Trophoblast cell (in vitro differentiated cells and primary cell): Measurements from ENCODE around the gene ZNF765.
"Not testable (repeated sequence)": the region's sequence is repeated elsewhere in the genome, so short reads cannot be mapped to it uniquely, and the experiment has no call there.

Experiments
- DNase-seq, 2 donors: peaks; one replicate each; pipeline ENCODE4 v3.0.0-alpha.2; 2016
- H2AFZ ChIP-seq: 2 replicates; pipeline ENCODE4 v1.6.1; 2013; ENCODE audit warnings: low read length, moderate library complexity, mild to moderate bottlenecking; ENCODE audit not compliant: insufficient read depth, poor library complexity
- H2AK5ac ChIP-seq: 2 replicates; pipeline ENCODE4 v1.6.1; 2013; ENCODE audit warnings: mild to moderate bottlenecking, low read length
- H2BK120ac ChIP-seq: 2 replicates; pipeline ENCODE4 v1.6.1; 2013; ENCODE audit warnings: low read length, mild to moderate bottlenecking, moderate library complexity; ENCODE audit not compliant: insufficient read depth, poor library complexity
- H2BK12ac ChIP-seq: 2 replicates; pipeline ENCODE4 v1.6.1; 2013; ENCODE audit warnings: mild to moderate bottlenecking, low read length, moderate library complexity
- H2BK5ac ChIP-seq: 2 replicates; pipeline ENCODE4 v1.6.1; 2013; ENCODE audit warnings: low read length, low read depth, moderate library complexity, mild to moderate bottlenecking; ENCODE audit not compliant: poor library complexity
- H3K14ac ChIP-seq: 2 replicates; pipeline ENCODE4 v1.6.1; 2013; ENCODE audit warnings: mild to moderate bottlenecking, low read length
- H3K18ac ChIP-seq: 2 replicates; pipeline ENCODE4 v1.6.1; 2013; ENCODE audit warnings: mild to moderate bottlenecking, low read length
- H3K23ac ChIP-seq: 2 replicates; pipeline ENCODE4 v1.6.1; 2013; ENCODE audit warnings: low read length
- H3K27ac ChIP-seq: 2 replicates; pipeline ENCODE4 v1.5.1; 2013; ENCODE audit warnings: low read depth, mild to moderate bottlenecking, inconsistent platforms, low read length, moderate library complexity
- H3K27me3 ChIP-seq: 2 replicates; pipeline ENCODE4 v1.6.1; 2013; ENCODE audit warnings: inconsistent platforms, mild to moderate bottlenecking, low read length, moderate library complexity; ENCODE audit not compliant: insufficient read depth
- H3K36me3 ChIP-seq, 2 experiments: 1 replicate in 1 of 2; 2 replicates in 1 of 2; pipeline ENCODE4 v1.6.1; 2013; ENCODE audit warnings: low read length in 2 of 2, mild to moderate bottlenecking in 2 of 2, moderate library complexity in 1 of 2; ENCODE audit not compliant: insufficient read depth in 2 of 2, control insufficient read depth in 1 of 2
- H3K4ac ChIP-seq: 2 replicates; pipeline ENCODE4 v1.6.1; 2013; ENCODE audit warnings: low read depth, mild to moderate bottlenecking, low read length, moderate library complexity
- H3K4me1 ChIP-seq, 2 experiments: 1 replicate in 1 of 2; 2 replicates in 1 of 2; pipeline ENCODE4 v1.6.1; 2013; ENCODE audit warnings: low read length in 2 of 2, mild to moderate bottlenecking in 2 of 2, moderate library complexity in 1 of 2; ENCODE audit not compliant: insufficient read depth in 2 of 2, control insufficient read depth in 1 of 2
- H3K4me2 ChIP-seq: 2 replicates; pipeline ENCODE4 v1.6.1; 2013; ENCODE audit warnings: inconsistent platforms, mild to moderate bottlenecking, low read length, moderate library complexity
- H3K4me3 ChIP-seq: 2 replicates; pipeline ENCODE4 v1.5.1; 2013; ENCODE audit warnings: mild to moderate bottlenecking, low read depth, low read length, inconsistent platforms
- H3K79me1 ChIP-seq: one replicate; pipeline ENCODE4 v1.6.1; 2013; ENCODE audit warnings: low read length
- H3K79me2 ChIP-seq: 2 replicates; pipeline ENCODE4 v1.6.1; 2013; ENCODE audit warnings: low read length, mild to moderate bottlenecking; ENCODE audit not compliant: control insufficient read depth, insufficient read depth, poor library complexity
- H3K9ac ChIP-seq: 2 replicates; pipeline ENCODE4 v1.6.1; 2013; ENCODE audit warnings: mild to moderate bottlenecking, low read length
- H3K9me3 ChIP-seq: 2 replicates; pipeline ENCODE4 v1.6.1; 2013; ENCODE audit warnings: low read depth, mild to moderate bottlenecking, control low read depth, inconsistent platforms, low read length; ENCODE audit not compliant: insufficient read depth
- H4K12ac ChIP-seq: 2 replicates; pipeline ENCODE4 v1.6.1; 2013; ENCODE audit warnings: low read depth, mild to moderate bottlenecking, low read length, moderate library complexity
- H4K8ac ChIP-seq: 2 replicates; pipeline ENCODE4 v1.6.1; 2013; ENCODE audit warnings: low read depth, mild to moderate bottlenecking, low read length, moderate library complexity
- H4K91ac ChIP-seq: one replicate; pipeline ENCODE4 v1.6.1; 2013; ENCODE audit warnings: low read depth, mild to moderate bottlenecking, low read length, moderate library complexity
- WGBS: extraction: QIAGEN DNeasy Blood & Tissue Kit; methylation state at CpG from one replicate; pipeline ENCODE4 v1.1.7; 2013; ENCODE audit warnings: missing lambda C conversion rate; ENCODE audit not compliant: insufficient read length, insufficient coverage; ENCODE audit errors: extremely low coverage; 5-methylcytosine and 5-hydroxymethylcytosine counted together

The ZNF765 gene

GRCh38 chr19:53422551-53422950 lies 27.6 kb downstream of the ZNF765 start:
- Histone ChIP-seq H3K27ac (no peak overlapping the region), H4K12ac (no peak overlapping the region), H4K8ac (peak overlapping the region; percentile 34), H3K4ac (no peak overlapping the region), H4K91ac (peak overlapping the region; percentile 55), H2BK5ac (no peak overlapping the region), H3K9ac (no peak overlapping the region), H3K4me3 (no peak overlapping the region), H3K79me2 (no peaks in the 10 kb centered on the region), H3K4me1 (peaks cover 4 to 8% of the 10 kb centered on the region in 2 experiments), H3K36me3 (peaks cover 2 to 4% of the 10 kb centered on the region in 2 experiments), H3K14ac (peak overlapping the region; percentile 59), H3K9me3 (no peaks in the 10 kb centered on the region), H3K4me2 (no peak overlapping the region), H3K23ac (no peak overlapping the region), H2BK120ac (no peak overlapping the region), H2AK5ac (no peak overlapping the region), H2BK12ac (no peak overlapping the region), H3K79me1 (no peaks in the 10 kb centered on the region), H3K27me3 (no peaks in the 10 kb centered on the region), H3K18ac (no peak overlapping the region), H2AFZ (no peak overlapping the region)
- peak; percentile 33 to 62 for DNase-seq
- WGBS, result no CpG with 5 or more reads among the region's 5 CpGs

GRCh38 chr19:53423074-53423473 lies 28.1 kb downstream of the ZNF765 start:
- not testable (repeated sequence) for H3K18ac ChIP-seq, H3K14ac ChIP-seq, H2BK5ac ChIP-seq, H2BK120ac ChIP-seq, H3K27me3 ChIP-seq, H2BK12ac ChIP-seq, H4K91ac ChIP-seq, H3K36me3 ChIP-seq, H3K9ac ChIP-seq, H3K4me2 ChIP-seq, H2AFZ ChIP-seq, H3K79me1 ChIP-seq, H3K27ac ChIP-seq, H3K9me3 ChIP-seq, H4K12ac ChIP-seq, H3K4me1 ChIP-seq, H4K8ac ChIP-seq, H3K4ac ChIP-seq, H2AK5ac ChIP-seq, H3K4me3 ChIP-seq, H3K79me2 ChIP-seq, H3K23ac ChIP-seq
- WGBS, result no CpG with 5 or more reads among the region's 13 CpGs
- peak in 1 of 2 donors; percentile 62 for DNase-seq

- H3K18ac ChIP-seq, H2BK12ac ChIP-seq, H3K4ac ChIP-seq, H2BK120ac ChIP-seq, H3K14ac ChIP-seq, H3K4me3 ChIP-seq, H4K8ac ChIP-seq, H3K79me2 ChIP-seq, H3K36me3 ChIP-seq, H3K4me2 ChIP-seq, H2AFZ ChIP-seq, H3K27me3 ChIP-seq, H3K9ac ChIP-seq, H3K27ac ChIP-seq, H2BK5ac ChIP-seq, H3K79me1 ChIP-seq, H4K91ac ChIP-seq, H2AK5ac ChIP-seq, H3K23ac ChIP-seq, H4K12ac ChIP-seq, H3K4me1 ChIP-seq, H3K9me3 ChIP-seq: not testable (repeated sequence)
- DNase-seq, result peak in 1 of 2 donors; percentile 27
- whole genome bisulfite sequencing, result no CpG with 5 or more reads among the region's 8 CpGs
Measured at GRCh38 chr19:53423680-53424079, 28.7 kb downstream of the ZNF765 start.

GRCh38 chr19:53424968-53425597 lies 30.1 kb downstream of the ZNF765 start:
- no CpG with 5 or more reads among the region's 9 CpGs for WGBS
- Histone ChIP-seq H3K18ac (no peak overlapping the region), H2BK5ac (no peak overlapping the region), H3K4ac (no peak overlapping the region), H3K4me1 (peaks cover 3 to 8% of the 10 kb centered on the region in 2 experiments), H2AK5ac (no peak overlapping the region), H3K27ac (no peak overlapping the region), H3K79me2 (no peaks in the 10 kb centered on the region), H3K14ac (no peak overlapping the region), H3K9ac (no peak overlapping the region), H4K12ac (no peak overlapping the region), H3K36me3 (peaks cover 4% of the 10 kb centered on the region in 2 experiments), H3K79me1 (no peaks in the 10 kb centered on the region), H3K4me2 (no peak overlapping the region), H3K4me3 (no peak overlapping the region), H3K27me3 (no peaks in the 10 kb centered on the region), H2BK120ac (no peak overlapping the region), H4K91ac (no peak overlapping the region), H3K9me3 (no peaks in the 10 kb centered on the region), H4K8ac (no peak overlapping the region), H2AFZ (no peak overlapping the region), H3K23ac (no peak overlapping the region), H2BK12ac (no peak overlapping the region)
- peak; percentile 73 to 86 for DNase-seq
